Body of pancreas (tissue), 4 donors: ENCODE measurements around the gene IL6ST. TPM values are rescaled to one million over a fixed set of nuclear protein-coding genes. Genes with fewer than 3 reads are reported as not detected.

Experiments used
- ATAC-seq: fragments of 150-250 bp; one replicate; pipeline ENCODE4 v1.9.1; 2016
- DNase-seq, 4 donors: peaks; one replicate each; pipeline ENCODE4 v3.0.0-alpha.2; 2019
- H3K27ac ChIP-seq, 4 donors: fragments of 200-600 bp; sonication (generic); 1 replicate in 3 of 4; 2 replicates in 1 of 4; pipeline versions ENCODE4 v1.5.1 to v1.6.1; 2016 to 2019; ENCODE audit warnings: mild to moderate bottlenecking in 1 of 4, mixed read lengths in 1 of 4, moderate library complexity in 1 of 4
- H3K27me3 ChIP-seq, 2 donors: fragments of 200-600 bp; sonication (generic); one replicate each; pipeline ENCODE4 v1.6.0; 2016; ENCODE audit warnings: mild to moderate bottlenecking in 1 of 2
- H3K36me3 ChIP-seq, 2 donors: fragments of 200-600 bp; sonication (generic); replicated peaks in 1 of 2; 2 replicates each; pipeline ENCODE4 v1.5.1; 2016; ENCODE audit warnings: low read depth in 2 of 2; ENCODE audit not compliant: insufficient read depth in 1 of 2
- H3K4me1 ChIP-seq: fragments of 200-600 bp; sonication (generic); one replicate; pipeline ENCODE4 v1.6.0; 2016
- H3K4me3 ChIP-seq, 2 donors: fragments of 200-600 bp; sonication (generic); 1 replicate in 1 of 2; 2 replicates in 1 of 2; pipeline ENCODE4 v1.5.1; 2016 to 2019
- H3K9me3 ChIP-seq, 3 donors: fragments of 200-600 bp; sonication (generic); 1 replicate in 2 of 3; 2 replicates in 1 of 3; pipeline ENCODE4 v1.5.1; 2016
- CTCF ChIP-seq, 7 experiments: fragments of 450-650 bp in 4 of 7; fragments of 200-600 bp in 3 of 7; sonication (generic) in 3 of 7; IDR thresholded peaks; one replicate each; pipeline ENCODE4 v1.5.1; 2016 to 2019; ENCODE audit warnings: antibody characterized with exemption in 7 of 7
- POLR2A ChIP-seq, 3 donors: fragments of 450-650 bp; IDR thresholded peaks; one replicate each; pipeline ENCODE4 v1.6.1; 2016; ENCODE audit warnings: antibody characterized with exemption in 3 of 3, mild to moderate bottlenecking in 2 of 3
- WGBS, 2 donors: methylation state at CpG; one replicate each; pipeline ENCODE4 v1.1.5; 2017; 5-methylcytosine and 5-hydroxymethylcytosine counted together
- intact Hi-C: fragments of 100-400 bp; cut with DNase I; formaldehyde crosslinking; loops from one replicate; pipeline ENCODE4 v1.15.1; 2023
- total RNA-seq, 2 donors: library from RNA; depleted of rRNA; stranded (reverse); fragments of >200 nt; gene quantifications; one replicate each; pipeline ENCODE4 v1.1.0, GENCODE V29; 2016

The IL6ST gene
- total RNA-seq, 2 donors from 2014 or later = 48.1 to 82.5 TPM

- TF ChIP-seq POLR2A (IDR thresholded peaks at IDR 0.05) (no peak), CTCF (IDR thresholded peaks at IDR 0.05) (no peak)
- peak overlapping the region in 2 of 4 donors; percentile 33 to 39 for H3K27ac ChIP-seq
- ATAC-seq (peak; percentile 50), DNase-seq (peak; percentile 29 to 73 (median 50))
- intact Hi-C loops = no loop called here
- no peaks in the 10 kb centered on the region for H3K36me3 ChIP-seq
- 68 to 85% methylated on average over 5 of the region's 5 CpGs for WGBS, 2 donors
- H3K9me3 ChIP-seq = no peaks in the 10 kb centered on the region
- no peaks in the 10 kb centered on the region for H3K27me3 ChIP-seq
- peaks cover 7% of the 10 kb centered on the region for H3K4me1 ChIP-seq
- H3K4me3 ChIP-seq = no peak overlapping the region
Measured at GRCh38 chr5:56012281-56012963, 17.7 kb upstream of the IL6ST start.

- peak overlapping the region in 2 of 4 donors; percentile 33 to 39 for H3K27ac ChIP-seq
Measured at GRCh38 chr5:56011835-56012234, 17.1 kb upstream of the IL6ST start.

GRCh38 chr5:56010431-56010830 lies 15.7 kb upstream of the IL6ST start:
- no peaks in the 10 kb centered on the region for H3K27me3 ChIP-seq
- DNase-seq (no peak), ATAC-seq (no peak)
- H3K9me3 ChIP-seq = no peaks in the 10 kb centered on the region
- no peaks in the 10 kb centered on the region for H3K36me3 ChIP-seq
- intact Hi-C loops = no loop called here
- WGBS, 2 donors = 95% methylated on average over 3 of the region's 3 CpGs
- TF ChIP-seq CTCF (IDR thresholded peaks at IDR 0.05) = no peak
- no peak for TF ChIP-seq POLR2A (IDR thresholded peaks at IDR 0.05)
- no peak overlapping the region for H3K4me3 ChIP-seq
- peaks cover 7% of the 10 kb centered on the region for H3K4me1 ChIP-seq
- no peak overlapping the region for H3K27ac ChIP-seq

More at GRCh38 chr5:56011835-56012234, 17.1 kb upstream of the IL6ST start:
- no peaks in the 10 kb centered on the region for H3K36me3 ChIP-seq
- WGBS, 2 donors = 76 to 89% methylated on average over 3 of the region's 3 CpGs
- ATAC-seq = peak; percentile 34
- H3K27me3 ChIP-seq = no peaks in the 10 kb centered on the region
- peaks cover 7% of the 10 kb centered on the region for H3K4me1 ChIP-seq
- H3K9me3 ChIP-seq = no peaks in the 10 kb centered on the region
- intact Hi-C loops = no loop called here
- TF ChIP-seq POLR2A (IDR thresholded peaks at IDR 0.05) (no peak), CTCF (IDR thresholded peaks at IDR 0.05) (no peak)
- H3K4me3 ChIP-seq = no peak overlapping the region
- no peak for DNase-seq

GRCh38 chr5:56006600-56006999 lies 11.8 kb upstream of the IL6ST start:
- Histone ChIP-seq H3K9me3 (no peaks in the 10 kb centered on the region), H3K36me3 (no peaks in the 10 kb centered on the region), H3K27ac (no peak overlapping the region), H3K4me1 (peaks cover 19% of the 10 kb centered on the region), H3K4me3 (no peak overlapping the region), H3K27me3 (no peaks in the 10 kb centered on the region)
- intact Hi-C loops = no loop called here
- TF ChIP-seq POLR2A (IDR thresholded peaks at IDR 0.05) (no peak), CTCF (IDR thresholded peaks at IDR 0.05) (no peak)
- ATAC-seq (no peak), DNase-seq (no peak)

GRCh38 chr5:56006094-56006493 lies 11.3 kb upstream of the IL6ST start:
- Histone ChIP-seq H3K4me3 (no peak overlapping the region), H3K27ac (no peak overlapping the region), H3K9me3 (no peaks in the 10 kb centered on the region), H3K4me1 (peaks cover 19% of the 10 kb centered on the region), H3K36me3 (no peaks in the 10 kb centered on the region), H3K27me3 (no peaks in the 10 kb centered on the region)
- no peak for ATAC-seq
- intact Hi-C loops = no loop called here
- DNase-seq = no peak
- WGBS, 2 donors = 85 to 96% methylated on average over 2 of the region's 2 CpGs
- TF ChIP-seq CTCF (IDR thresholded peaks at IDR 0.05) (no peak), POLR2A (IDR thresholded peaks at IDR 0.05) (no peak)
